Tibial artery (tissue), 4 donors: ENCODE data around the gene CEACAM5.

Experiments
- DNase-seq, 2 donors: peaks; one replicate each; pipeline ENCODE4 v3.0.0-alpha.2; 2019
- H3K27ac ChIP-seq, 2 donors: fragments of 200-600 bp; sonication (generic) in 1 of 2; 1 replicate in 1 of 2; 2 replicates in 1 of 2; pipeline ENCODE4 v1.5.1; 2018 to 2019; ENCODE audit warnings: mild to moderate bottlenecking in 1 of 2
- H3K27me3 ChIP-seq, 2 donors: fragments of 200-600 bp; sonication (generic) in 1 of 2; one replicate each; pipeline versions ENCODE4 v1.5.1 to v1.6.0; 2016 to 2019
- H3K36me3 ChIP-seq, 3 donors: fragments of 200-600 bp; sonication (generic) in 2 of 3; one replicate each; pipeline ENCODE4 v1.5.1; 2016 to 2019; ENCODE audit warnings: mild to moderate bottlenecking in 2 of 3
- H3K4me1 ChIP-seq, 4 donors: fragments of 200-600 bp; sonication (generic) in 2 of 4; 1 replicate in 3 of 4; 2 replicates in 1 of 4; pipeline ENCODE4 v1.5.1; 2016 to 2019
- H3K4me3 ChIP-seq, 2 donors: fragments of 200-600 bp; sonication (generic) in 1 of 2; 1 replicate in 1 of 2; 2 replicates in 1 of 2; pipeline ENCODE4 v1.5.1; 2018 to 2019; ENCODE audit warnings: mild to moderate bottlenecking in 2 of 2
- H3K9me3 ChIP-seq, 3 donors: fragments of 200-600 bp; sonication (generic) in 1 of 3; one replicate each; pipeline ENCODE4 v1.5.1; 2016 to 2019
- intact Hi-C: fragments of 100-400 bp; cut with DNase I; formaldehyde crosslinking; loops from one replicate; pipeline ENCODE4 v1.15.0; 2023; ENCODE audit warnings: low total_unique reads
- TF ChIP-seq, protein P1 (sequence below), 2 experiments: fragments of 200-600 bp in 1 of 2; fragments of 450-650 bp in 1 of 2; IDR thresholded peaks; one replicate each; pipeline ENCODE4 v1.5.1; 2017 to 2019; ENCODE audit warnings: antibody characterized with exemption in 2 of 2, mild to moderate bottlenecking in 1 of 2, moderate library complexity in 1 of 2

The CEACAM5 gene

DNA sequence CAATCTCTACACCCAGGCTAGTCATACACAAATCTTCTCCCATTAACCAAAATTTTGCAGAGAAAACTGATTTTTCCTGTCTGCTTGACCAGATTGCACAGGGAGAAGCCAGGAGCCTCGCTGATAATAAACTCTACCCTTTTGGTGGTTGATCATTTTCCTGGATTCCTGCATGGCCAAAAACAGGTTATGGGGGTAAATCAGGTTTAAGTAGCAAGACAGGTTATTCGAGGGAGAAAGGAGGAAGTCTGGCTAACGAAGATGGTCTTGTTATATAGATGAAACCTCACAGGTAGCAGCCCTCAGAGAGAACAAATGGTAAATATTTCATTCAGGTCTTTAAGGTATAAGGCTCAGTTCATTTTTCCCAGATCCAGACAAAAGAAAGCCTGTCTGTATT lies 30.9 kb downstream of the CEACAM5 start:
- no peaks in the 10 kb centered on the region for H3K9me3 ChIP-seq
- no peaks in the 10 kb centered on the region for H3K36me3 ChIP-seq
- no peak overlapping the region for H3K27ac ChIP-seq
- no peak overlapping the region for H3K4me3 ChIP-seq
- DNase-seq = no peak
- intact Hi-C loops = no loop called here
- no peaks in the 10 kb centered on the region for H3K27me3 ChIP-seq
- TF ChIP-seq, protein P1, sequence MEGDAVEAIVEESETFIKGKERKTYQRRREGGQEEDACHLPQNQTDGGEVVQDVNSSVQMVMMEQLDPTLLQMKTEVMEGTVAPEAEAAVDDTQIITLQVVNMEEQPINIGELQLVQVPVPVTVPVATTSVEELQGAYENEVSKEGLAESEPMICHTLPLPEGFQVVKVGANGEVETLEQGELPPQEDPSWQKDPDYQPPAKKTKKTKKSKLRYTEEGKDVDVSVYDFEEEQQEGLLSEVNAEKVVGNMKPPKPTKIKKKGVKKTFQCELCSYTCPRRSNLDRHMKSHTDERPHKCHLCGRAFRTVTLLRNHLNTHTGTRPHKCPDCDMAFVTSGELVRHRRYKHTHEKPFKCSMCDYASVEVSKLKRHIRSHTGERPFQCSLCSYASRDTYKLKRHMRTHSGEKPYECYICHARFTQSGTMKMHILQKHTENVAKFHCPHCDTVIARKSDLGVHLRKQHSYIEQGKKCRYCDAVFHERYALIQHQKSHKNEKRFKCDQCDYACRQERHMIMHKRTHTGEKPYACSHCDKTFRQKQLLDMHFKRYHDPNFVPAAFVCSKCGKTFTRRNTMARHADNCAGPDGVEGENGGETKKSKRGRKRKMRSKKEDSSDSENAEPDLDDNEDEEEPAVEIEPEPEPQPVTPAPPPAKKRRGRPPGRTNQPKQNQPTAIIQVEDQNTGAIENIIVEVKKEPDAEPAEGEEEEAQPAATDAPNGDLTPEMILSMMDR (IDR thresholded peaks at IDR 0.05) = no peak
- no peaks in the 10 kb centered on the region for H3K4me1 ChIP-seq

DNA sequence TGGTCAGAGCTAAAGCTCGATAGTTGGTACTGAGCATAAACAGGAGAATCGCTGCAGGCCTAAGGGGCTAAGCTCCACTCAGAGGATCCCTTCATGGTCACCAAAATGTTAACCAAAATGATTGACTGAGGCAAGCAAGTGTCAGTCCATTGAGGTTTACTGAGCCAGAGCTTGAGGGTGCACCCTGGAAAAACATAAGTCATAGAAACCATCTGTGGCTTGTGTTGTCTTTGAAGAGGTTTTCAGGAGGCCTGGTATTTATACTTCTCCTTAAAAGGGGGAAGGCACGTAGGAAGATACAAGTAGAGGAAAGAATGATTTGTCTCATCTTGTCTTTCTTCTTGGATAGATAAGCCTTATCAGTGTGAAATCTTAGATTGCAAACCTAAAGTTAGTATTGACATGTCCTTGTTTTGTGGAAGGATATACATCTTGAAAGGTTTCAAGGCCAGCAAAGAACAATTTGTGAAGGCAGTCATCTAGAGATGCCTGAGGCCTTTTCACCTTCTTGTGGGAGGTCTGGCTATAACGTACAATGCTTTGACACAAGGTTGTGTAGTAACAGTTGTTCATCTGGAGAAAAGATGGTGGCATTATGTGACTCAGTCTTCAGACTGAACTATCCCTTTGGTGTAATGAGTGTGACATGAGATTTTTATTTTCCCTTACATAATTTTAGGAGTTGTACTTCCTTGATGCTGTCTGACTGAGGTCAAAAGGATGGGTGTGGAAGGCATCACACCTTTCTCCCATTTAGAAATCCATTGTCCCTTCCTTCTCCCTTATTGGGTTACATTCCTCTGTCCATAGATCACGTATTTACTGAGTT lies 32.2 kb downstream of the CEACAM5 start:
- no peaks in the 10 kb centered on the region for H3K27me3 ChIP-seq
- no peaks in the 10 kb centered on the region for H3K9me3 ChIP-seq
- intact Hi-C loops = no loop called here
- no peaks in the 10 kb centered on the region for H3K36me3 ChIP-seq
- no peaks in the 10 kb centered on the region for H3K4me1 ChIP-seq
- no peak overlapping the region for H3K4me3 ChIP-seq
- DNase-seq = no peak
- no peak overlapping the region for H3K27ac ChIP-seq
- TF ChIP-seq, protein P1 (IDR thresholded peaks at IDR 0.05) = no peak

DNA sequence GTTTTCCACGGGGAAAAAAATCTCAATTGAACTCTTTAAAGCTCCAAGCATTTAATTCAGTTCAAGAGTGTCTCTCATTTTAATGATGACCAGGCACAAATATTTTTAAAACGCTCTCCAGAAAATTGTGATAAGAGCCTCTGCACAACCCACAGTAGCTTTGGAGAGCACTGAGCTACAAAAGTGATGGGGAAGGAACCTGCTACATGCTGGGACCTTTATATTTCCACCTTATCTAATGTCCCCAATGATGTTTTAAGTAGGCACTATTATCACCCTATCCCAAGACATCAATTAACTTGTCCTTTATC lies 32.8 kb downstream of the CEACAM5 start:
- no peak for DNase-seq
- H3K27me3 ChIP-seq = no peaks in the 10 kb centered on the region
- H3K36me3 ChIP-seq = no peaks in the 10 kb centered on the region
- TF ChIP-seq, protein P1 (IDR thresholded peaks at IDR 0.05) = no peak
- no peak overlapping the region for H3K4me3 ChIP-seq
- H3K27ac ChIP-seq = no peak overlapping the region
- H3K9me3 ChIP-seq = no peaks in the 10 kb centered on the region
- intact Hi-C loops = no loop called here
- no peaks in the 10 kb centered on the region for H3K4me1 ChIP-seq

DNA sequence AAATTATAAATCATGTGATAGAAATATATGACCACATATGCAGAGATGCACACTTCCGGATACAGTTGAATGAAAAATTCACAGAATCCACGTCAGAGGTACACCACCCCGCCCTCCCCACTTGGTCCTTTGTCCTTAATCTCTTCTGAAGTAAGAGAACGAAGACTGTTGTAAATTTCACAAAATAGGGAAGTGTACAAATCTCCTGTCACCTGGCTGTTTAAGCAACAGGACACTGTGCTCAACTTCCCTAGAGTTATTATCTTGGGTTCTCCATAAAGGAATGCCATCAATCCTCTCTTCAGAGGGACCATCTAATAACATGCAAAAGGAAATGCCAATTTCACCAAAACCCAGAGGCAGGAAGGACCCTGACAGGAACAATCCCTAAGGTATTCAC lies 36.4 kb downstream of the CEACAM5 start:
- no peaks in the 10 kb centered on the region for H3K9me3 ChIP-seq
- TF ChIP-seq, protein P1 (IDR thresholded peaks at IDR 0.05) = no peak
- H3K27me3 ChIP-seq = peaks cover 0 to 14% of the 10 kb centered on the region in 2 donors
- H3K27ac ChIP-seq = no peak overlapping the region
- no peaks in the 10 kb centered on the region for H3K4me1 ChIP-seq
- intact Hi-C loops = no loop called here
- no peak for DNase-seq
- H3K4me3 ChIP-seq = no peak overlapping the region
- H3K36me3 ChIP-seq = no peaks in the 10 kb centered on the region

DNA sequence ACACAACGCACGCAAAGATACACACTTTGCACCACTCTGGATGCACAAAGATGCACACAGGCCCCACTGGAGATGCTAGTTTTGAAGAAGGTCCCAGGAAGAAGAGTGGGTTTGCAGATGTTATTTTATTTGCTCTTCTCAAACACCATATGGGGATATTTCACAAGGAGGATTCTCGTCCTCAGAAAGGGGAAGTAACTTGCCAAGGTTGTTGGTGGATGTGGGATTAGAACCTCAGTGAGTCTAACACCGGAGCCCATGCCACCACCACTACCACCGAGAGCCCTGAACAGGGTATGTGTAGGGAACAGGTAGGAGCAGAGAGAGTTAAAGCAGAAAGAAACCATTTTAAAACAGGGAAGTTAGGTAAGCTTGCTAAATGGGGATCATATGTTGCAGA lies 37.3 kb downstream of the CEACAM5 start:
- no peaks in the 10 kb centered on the region for H3K9me3 ChIP-seq
- no peak overlapping the region for H3K27ac ChIP-seq
- H3K36me3 ChIP-seq = no peaks in the 10 kb centered on the region
- DNase-seq = no peak
- H3K4me3 ChIP-seq = no peak overlapping the region
- H3K27me3 ChIP-seq = peaks cover 0 to 14% of the 10 kb centered on the region in 2 donors
- TF ChIP-seq, protein P1 (IDR thresholded peaks at IDR 0.05) = no peak
- H3K4me1 ChIP-seq = no peaks in the 10 kb centered on the region
- intact Hi-C loops = no loop called here
